OCI-LY1 (cell line): Measurements from ENCODE around the gene FBXO46.

Source experiments
- EZH2 ChIP-seq: fragments of 200-600 bp; sonication (generic), shearing (Covaris generic); IDR thresholded peaks from 2 replicates; pipeline ENCODE4 v1.8.0; 2017; ENCODE audit warnings: borderline replicate concordance, mixed run types, mild to moderate bottlenecking, antibody characterized with exemption, low read length, moderate library complexity, mixed read lengths
- TF ChIP-seq, protein P1 (sequence below): fragments of 200-600 bp; sonication (generic), shearing (Covaris generic); IDR thresholded peaks from 2 replicates; pipeline ENCODE4 v1.5.1; 2017; ENCODE audit warnings: mild to moderate bottlenecking, antibody characterized with exemption, low read length, moderate library complexity, mixed read lengths

DNA sequence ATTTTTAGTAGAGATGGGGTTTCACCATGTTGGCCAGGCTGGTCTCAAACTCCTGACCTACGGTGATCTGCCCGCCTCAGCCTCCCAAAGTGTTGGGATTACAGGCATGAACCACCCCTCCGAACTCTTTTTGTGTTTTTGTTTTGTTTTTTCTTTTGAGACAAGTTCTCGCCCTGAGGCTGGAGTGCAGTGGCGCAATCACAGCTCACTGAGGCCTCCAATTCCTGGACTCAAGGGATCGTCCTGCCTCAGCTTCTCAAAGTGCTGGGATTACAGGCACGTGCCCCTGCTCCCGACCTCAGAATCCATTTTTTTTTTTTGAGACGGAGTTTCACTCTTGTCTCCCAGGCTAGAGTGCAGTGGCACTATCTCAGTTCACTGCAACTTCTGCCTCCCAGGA, 27.0 kb upstream of the FBXO46 start:
- TF ChIP-seq, protein P1, sequence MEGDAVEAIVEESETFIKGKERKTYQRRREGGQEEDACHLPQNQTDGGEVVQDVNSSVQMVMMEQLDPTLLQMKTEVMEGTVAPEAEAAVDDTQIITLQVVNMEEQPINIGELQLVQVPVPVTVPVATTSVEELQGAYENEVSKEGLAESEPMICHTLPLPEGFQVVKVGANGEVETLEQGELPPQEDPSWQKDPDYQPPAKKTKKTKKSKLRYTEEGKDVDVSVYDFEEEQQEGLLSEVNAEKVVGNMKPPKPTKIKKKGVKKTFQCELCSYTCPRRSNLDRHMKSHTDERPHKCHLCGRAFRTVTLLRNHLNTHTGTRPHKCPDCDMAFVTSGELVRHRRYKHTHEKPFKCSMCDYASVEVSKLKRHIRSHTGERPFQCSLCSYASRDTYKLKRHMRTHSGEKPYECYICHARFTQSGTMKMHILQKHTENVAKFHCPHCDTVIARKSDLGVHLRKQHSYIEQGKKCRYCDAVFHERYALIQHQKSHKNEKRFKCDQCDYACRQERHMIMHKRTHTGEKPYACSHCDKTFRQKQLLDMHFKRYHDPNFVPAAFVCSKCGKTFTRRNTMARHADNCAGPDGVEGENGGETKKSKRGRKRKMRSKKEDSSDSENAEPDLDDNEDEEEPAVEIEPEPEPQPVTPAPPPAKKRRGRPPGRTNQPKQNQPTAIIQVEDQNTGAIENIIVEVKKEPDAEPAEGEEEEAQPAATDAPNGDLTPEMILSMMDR, result no peak
- TF ChIP-seq EZH2, result no peak
